ENCODE results near the gene SSPN.

The SSPN gene

DNA sequence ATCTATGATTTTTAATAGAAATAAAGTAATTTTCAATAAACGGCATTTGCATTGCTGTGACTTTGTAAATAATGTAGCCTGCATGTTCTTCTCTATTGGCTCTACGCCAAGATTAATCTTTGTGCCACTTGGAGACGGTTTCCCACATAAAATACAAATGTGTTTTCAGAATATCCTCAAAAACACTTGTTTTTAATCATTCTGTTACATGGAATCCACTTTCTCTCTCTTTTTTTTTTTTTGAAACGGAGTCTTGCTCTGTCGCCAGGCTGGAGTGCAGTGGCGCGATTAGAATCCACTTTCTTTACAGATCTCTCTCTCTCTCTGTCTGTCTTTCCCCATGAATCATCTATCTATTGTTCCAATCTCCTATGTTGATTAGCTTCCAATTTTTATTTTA lies 22.8 kb upstream of the SSPN start:
- TF ChIP-seq, protein P1, sequence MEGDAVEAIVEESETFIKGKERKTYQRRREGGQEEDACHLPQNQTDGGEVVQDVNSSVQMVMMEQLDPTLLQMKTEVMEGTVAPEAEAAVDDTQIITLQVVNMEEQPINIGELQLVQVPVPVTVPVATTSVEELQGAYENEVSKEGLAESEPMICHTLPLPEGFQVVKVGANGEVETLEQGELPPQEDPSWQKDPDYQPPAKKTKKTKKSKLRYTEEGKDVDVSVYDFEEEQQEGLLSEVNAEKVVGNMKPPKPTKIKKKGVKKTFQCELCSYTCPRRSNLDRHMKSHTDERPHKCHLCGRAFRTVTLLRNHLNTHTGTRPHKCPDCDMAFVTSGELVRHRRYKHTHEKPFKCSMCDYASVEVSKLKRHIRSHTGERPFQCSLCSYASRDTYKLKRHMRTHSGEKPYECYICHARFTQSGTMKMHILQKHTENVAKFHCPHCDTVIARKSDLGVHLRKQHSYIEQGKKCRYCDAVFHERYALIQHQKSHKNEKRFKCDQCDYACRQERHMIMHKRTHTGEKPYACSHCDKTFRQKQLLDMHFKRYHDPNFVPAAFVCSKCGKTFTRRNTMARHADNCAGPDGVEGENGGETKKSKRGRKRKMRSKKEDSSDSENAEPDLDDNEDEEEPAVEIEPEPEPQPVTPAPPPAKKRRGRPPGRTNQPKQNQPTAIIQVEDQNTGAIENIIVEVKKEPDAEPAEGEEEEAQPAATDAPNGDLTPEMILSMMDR (IDR thresholded peaks at IDR 0.05; ENCODE audit: low read depth, low read length) = no peak
- H3K4me3 ChIP-seq (ENCODE audit: low read depth, low read length) = no peak overlapping the region

DNA sequence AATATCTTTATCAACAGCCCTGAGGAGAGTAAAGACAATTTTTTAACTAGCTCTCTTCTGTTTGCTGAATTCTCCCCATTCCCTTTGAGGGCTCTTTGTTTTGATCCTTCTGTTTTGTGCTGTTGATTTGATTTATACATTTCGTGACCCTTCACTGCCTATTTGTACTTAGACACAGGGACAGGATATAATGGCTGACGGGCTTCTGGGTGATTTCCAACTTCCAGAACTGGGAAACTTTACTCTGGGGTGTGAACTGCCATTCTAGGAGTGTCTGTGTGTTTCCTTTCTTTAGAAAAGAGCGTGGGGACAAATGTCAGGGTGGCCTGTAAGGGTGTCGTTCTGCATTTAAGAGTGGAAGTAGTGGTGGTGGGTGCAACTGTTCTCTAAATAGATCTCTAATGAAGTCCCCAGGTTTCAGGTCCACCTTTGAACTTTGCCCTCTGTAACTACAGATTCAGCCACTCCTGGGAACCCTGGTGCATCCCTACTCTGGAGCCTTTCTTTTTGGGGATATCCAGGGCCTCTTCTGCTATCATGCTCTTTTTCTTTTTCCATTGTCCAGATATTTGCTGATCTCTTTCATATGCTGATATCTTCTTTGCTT lies 22.3 kb upstream of the SSPN start:
- no peak overlapping the region for H3K4me3 ChIP-seq (ENCODE audit: low read depth, low read length)
- TF ChIP-seq, protein P1 (IDR thresholded peaks at IDR 0.05; ENCODE audit: low read depth, low read length) = no peak

DNA sequence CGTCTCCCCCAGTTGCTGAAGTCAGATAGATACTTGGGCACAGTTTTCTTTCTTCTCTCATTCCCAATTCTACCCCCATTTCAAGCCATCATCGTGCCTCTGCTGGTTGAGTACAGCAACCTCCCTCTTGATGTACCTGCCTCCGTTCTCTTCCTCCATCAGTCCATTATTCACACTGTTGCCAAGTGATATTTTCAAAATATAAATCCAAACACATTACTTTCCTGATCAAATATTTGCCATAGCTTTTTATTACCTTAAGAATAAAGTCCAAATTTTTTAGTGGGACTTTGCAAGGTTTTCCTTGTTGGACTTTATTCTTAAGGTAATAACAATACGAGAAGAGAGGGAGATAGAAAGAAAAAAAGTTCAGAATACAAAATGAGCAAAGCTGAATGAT lies 18.6 kb upstream of the SSPN start:
- TF ChIP-seq, protein P1 (IDR thresholded peaks at IDR 0.05; ENCODE audit: low read depth, low read length) = no peak
- H3K4me3 ChIP-seq (ENCODE audit: low read depth, low read length) = no peak overlapping the region

DNA sequence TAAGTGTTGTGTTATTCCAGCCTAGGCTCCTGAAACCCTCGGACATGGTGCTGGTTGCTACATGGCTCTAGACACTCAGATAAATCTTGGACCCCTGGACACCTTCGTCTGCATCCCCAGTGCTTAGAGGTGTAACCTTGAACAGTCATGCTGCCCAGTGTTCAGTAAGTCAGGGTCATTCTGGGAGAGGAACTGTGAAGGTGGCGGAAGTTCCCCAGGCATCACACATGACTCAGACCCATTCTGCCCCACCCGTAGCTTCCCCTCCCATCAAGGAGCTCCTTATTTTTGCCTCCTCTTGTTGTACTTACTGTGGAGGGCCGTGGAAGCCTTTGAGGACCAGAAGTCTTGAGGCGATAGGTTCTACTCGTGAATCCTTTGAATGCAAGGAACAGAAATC lies 18.1 kb upstream of the SSPN start:
- H3K4me3 ChIP-seq (ENCODE audit: low read depth, low read length) = no peak overlapping the region
- TF ChIP-seq, protein P1 (IDR thresholded peaks at IDR 0.05; ENCODE audit: low read depth, low read length) = no peak

DNA sequence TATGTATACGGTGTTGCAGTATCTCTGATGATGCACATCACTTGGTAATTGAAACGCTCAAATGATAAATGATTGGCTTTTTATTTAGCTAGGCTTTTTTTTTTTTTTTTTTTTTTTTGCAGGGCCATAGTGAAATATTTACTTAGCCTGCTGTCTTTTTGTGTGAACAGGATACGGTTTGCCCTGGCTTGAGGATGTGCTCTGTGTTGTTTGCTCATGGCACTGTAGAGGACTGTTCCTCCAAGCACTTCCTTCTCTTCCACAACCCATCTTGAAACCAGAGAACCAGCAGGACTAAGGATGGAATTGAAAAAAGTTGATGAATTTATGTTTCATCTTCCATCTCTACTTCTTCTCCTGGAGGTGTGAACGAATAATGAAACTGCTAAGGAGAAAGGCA lies 15.5 kb upstream of the SSPN start:
- no peak overlapping the region for H3K4me3 ChIP-seq (ENCODE audit: low read depth, low read length)
- TF ChIP-seq, protein P1 (IDR thresholded peaks at IDR 0.05; ENCODE audit: low read depth, low read length) = no peak

DNA sequence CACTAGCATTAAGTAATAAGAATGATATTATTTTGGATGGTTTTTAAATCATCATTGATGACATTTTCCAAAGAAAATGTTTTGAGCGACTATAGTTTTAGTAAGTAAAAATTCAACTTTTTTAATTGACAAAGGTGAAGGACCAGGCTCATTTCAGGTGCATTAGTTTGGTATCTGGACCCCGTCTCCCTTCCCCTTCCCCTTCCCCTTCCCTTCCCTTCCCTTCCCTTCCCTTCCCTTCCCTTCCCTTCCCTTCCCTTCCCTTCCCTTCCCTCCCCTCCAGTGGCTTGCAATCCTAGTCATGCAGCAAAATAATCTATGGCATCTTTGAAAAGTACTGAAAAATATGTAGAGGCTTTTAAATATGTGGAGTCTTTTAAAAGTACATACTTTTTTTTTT lies 13.0 kb upstream of the SSPN start:
- H3K4me3 ChIP-seq (ENCODE audit: low read depth, low read length) = no peak overlapping the region
- TF ChIP-seq, protein P1 (IDR thresholded peaks at IDR 0.05; ENCODE audit: low read depth, low read length) = no peak

DNA sequence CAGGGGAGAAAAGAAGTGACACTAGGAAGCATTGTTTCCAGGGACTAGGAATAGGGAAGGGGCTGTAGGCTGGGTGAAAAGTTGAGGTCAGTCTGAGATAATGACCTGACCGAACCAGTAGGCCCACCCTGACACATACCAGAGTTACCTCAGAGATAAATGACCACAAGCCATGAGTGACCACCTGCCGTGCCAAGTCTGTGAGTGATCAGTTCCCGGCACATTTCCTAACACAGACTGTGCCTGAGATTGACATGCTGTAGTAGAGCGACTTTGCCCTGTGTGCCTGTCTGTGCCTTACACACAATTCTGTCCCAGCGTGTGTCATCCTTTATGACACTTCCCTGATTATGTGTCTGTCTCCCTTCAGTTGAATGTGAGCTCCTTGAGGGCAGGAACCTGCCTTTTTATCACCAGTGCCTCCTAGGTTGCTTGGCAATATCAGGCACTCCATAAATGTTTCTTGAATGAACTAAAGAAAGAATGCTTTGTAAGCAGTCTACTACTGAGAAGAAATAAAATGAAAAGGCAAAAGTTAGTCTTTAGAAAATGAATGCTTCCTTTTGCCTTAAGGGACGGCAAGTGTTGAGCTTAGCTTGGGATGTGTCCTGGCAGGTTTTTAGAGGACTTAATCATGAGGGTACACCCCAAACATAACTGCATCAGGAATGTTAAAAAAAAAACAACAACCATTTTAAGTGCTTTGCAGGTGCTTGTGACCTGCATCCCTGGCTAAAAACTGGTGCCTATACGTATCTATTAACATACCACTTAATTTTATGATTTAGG lies 9.6 kb upstream of the SSPN start:
- no peak overlapping the region for H3K4me3 ChIP-seq (ENCODE audit: low read depth, low read length)
- TF ChIP-seq, protein P1 (IDR thresholded peaks at IDR 0.05; ENCODE audit: low read depth, low read length) = no peak
